Heart right ventricle (tissue), 16 donors: Measurements from ENCODE around the gene MRGPRG. TPM values are rescaled to one million over a fixed set of nuclear protein-coding genes. Genes with fewer than 3 reads are reported as not detected.

Experiments
- ATAC-seq, 8 donors: fragments of 200-7000 bp; cut with Tn5 transposase; one replicate each; pipeline ENCODE4 v1.9.1; 2020; ENCODE audit warnings: mild to moderate bottlenecking in 8 of 8, moderate library complexity in 8 of 8, moderate number of reproducible peaks in 1 of 8
- DNase-seq, 2 donors: peaks; one replicate each; pipeline ENCODE4 v3.0.0-alpha.2; 2020
- H3K27ac ChIP-seq, 10 donors: fragments of 200-600 bp; sonication (generic) in 2 of 10; one replicate each; pipeline versions ENCODE4 v1.5.0 to v1.8.0; 2020 to 2022; ENCODE audit warnings: mild to moderate bottlenecking in 3 of 10
- H3K27me3 ChIP-seq, 7 donors: fragments of 200-600 bp; one replicate each; pipeline ENCODE4 v1.8.0; 2021 to 2022; ENCODE audit warnings: mild to moderate bottlenecking in 2 of 7
- H3K36me3 ChIP-seq, 9 donors: fragments of 200-600 bp; sonication (generic) in 1 of 9; one replicate each; pipeline versions ENCODE4 v1.5.0 to v1.8.0; 2020 to 2022; ENCODE audit warnings: mild to moderate bottlenecking in 2 of 9
- H3K4me1 ChIP-seq, 9 donors: fragments of 200-600 bp; sonication (generic) in 1 of 9; one replicate each; pipeline versions ENCODE4 v1.5.0 to v1.8.0; 2020 to 2022; ENCODE audit warnings: mild to moderate bottlenecking in 4 of 9
- H3K4me3 ChIP-seq, 10 donors: fragments of 200-600 bp; sonication (generic) in 2 of 10; one replicate each; pipeline versions ENCODE4 v1.5.0 to v1.8.0; 2020 to 2022; ENCODE audit warnings: mild to moderate bottlenecking in 7 of 10, moderate library complexity in 2 of 10
- H3K9me3 ChIP-seq, 11 donors: fragments of 200-600 bp in 10 of 11; sonication (generic) in 2 of 11; one replicate each; pipeline versions ENCODE4 v1.5.0 to v1.8.0; 2013 to 2022; ENCODE audit warnings: mild to moderate bottlenecking in 2 of 11, control low read depth in 1 of 11, moderate library complexity in 1 of 11
- CTCF ChIP-seq, 9 donors: fragments of 200-600 bp; sonication (generic) in 2 of 9; IDR thresholded peaks; one replicate each; pipeline versions ENCODE4 v1.5.0 to v1.8.0; 2021 to 2022; ENCODE audit warnings: antibody characterized with exemption in 9 of 9, mild to moderate bottlenecking in 5 of 9, moderate library complexity in 1 of 9
- WGBS, 2 donors: extraction: QIAGEN DNeasy Blood & Tissue Kit; methylation state at CpG; one replicate each; pipeline ENCODE4 v1.1.7; 2013; ENCODE audit warnings: inconsistent platforms in 1 of 2; 5-methylcytosine and 5-hydroxymethylcytosine counted together
- intact Hi-C, 10 donors: fragments of 100-400 bp; cut with DNase I; formaldehyde crosslinking; loops; one replicate each; pipeline versions ENCODE4 v1.11.1 to v1.14.2; 2022
- polyA plus RNA-seq, 2 donors: library from polyadenylated mRNA; stranded (reverse); fragments of 200-250 nt; gene quantifications; one replicate each; pipeline ENCODE4 v1.2.3, GENCODE V29; 2013
- total RNA-seq, 10 donors: library from RNA; stranded (reverse); fragmentation: NEBNext Ultra II Directional in 3 of 10; extraction: Animal tissue kit (Norgen Biotek cat#: 25700) in 3 of 10; gene quantifications; one replicate each; pipeline versions ENCODE4 v1.2.1 to v1.2.4, GENCODE V29; 2021 to 2023
- donor health status: Arrhythmogenic right ventricular cardiomyopathy.
- donor health status: ischemic (EF 13 %, LVEDD 7.1; RV severe dilation, severe dysfunction).
- donor health status: healthy with polysubstance abuse.
- donor health status: DM: no; HTN: yes; CAD: no.
- donor health status: DM: no; HTN: no; CAD: no.
- donor health status: ischemic (EF 25% LVEDD 6.9; RV normal size, moderate dysfunction).
- donor health status: ischemic (EF 25% LVEDD 5.7; RV mildly dilated, moderate dysfunction).
- donor health status: healthy.
- donor health status: DM: yes; HTN: yes; CAD: no.
- donor health status: Ischemic cardiomyopathy.
- donor health status: ischemic (EF 35%, LVEDD 5.7; RV mildly dilated, moderate dysfunction).
- donor health status: nonischemic (EF 11% LVEDD 7.7; RV severe dilation, severe dysfunction).
- donor health status: DM: yes; HTN: yes; CAD: no.
- donor health status: PGD.
- donor health status: ischemic (EF 29% LVEDD 5.4; RV normal size, mild dysfunction).
- donor health status: nonischemic (EF 23%, LVEDD 6.1; RV moderate dilation, normal function).

The MRGPRG gene
- total and polyA plus RNA-seq, 12 donors: not detected

GRCh38 chr11:3222003-3222855 lies 3.6 kb upstream of the MRGPRG start:
- WGBS, 2 donors: 80 to 81% methylated on average over 37 of the region's 37 CpGs
- intact Hi-C loops: no loop called here
- no peak overlapping the region for H3K4me3 ChIP-seq
- ATAC-seq (no peak), DNase-seq (peak in 1 of 2 donors; percentile 9)
- no peak overlapping the region for H3K27ac ChIP-seq
- TF ChIP-seq CTCF (IDR thresholded peaks at IDR 0.05): no peak
- H3K27me3 ChIP-seq: peaks cover 0 to 79% (median 46%) of the 10 kb centered on the region in 7 donors
- no peaks in the 10 kb centered on the region for H3K36me3 ChIP-seq
- H3K4me1 ChIP-seq: peaks cover 0 to 6% (median 0%) of the 10 kb centered on the region in 9 donors
- H3K9me3 ChIP-seq: no peaks in the 10 kb centered on the region

DNA sequence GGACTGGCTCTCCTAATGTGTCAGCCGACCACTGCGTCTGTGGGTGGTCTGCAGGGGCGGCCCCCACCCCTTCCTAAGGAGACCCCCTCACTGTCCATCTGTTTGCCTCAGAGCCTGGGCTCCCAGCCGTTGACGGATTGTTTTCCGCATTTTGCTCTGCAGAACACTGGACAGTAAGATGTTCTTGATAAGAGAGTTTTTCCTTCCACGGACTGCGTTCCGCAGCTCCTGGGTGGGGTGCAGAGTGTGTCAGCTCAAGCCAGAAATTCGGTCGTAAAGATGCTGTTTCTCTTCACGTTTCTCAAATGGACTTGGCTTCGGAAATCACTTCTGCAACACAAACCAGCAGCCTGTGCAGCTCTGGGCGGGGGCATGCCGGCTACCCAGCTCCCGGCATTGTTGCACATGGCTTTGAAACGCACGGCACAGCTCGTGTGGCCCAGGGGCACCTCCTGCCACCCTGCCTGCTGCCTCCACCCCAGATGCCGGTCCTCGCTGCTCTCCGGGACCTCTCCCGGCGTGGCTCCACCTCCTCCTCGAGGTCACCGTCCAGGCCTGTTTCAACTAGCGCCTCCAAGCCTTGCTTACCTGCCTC lies 2.9 kb upstream of the MRGPRG start:
- WGBS, 2 donors: 54 to 56% methylated on average over 27 of the region's 27 CpGs
- no peak for TF ChIP-seq CTCF (IDR thresholded peaks at IDR 0.05)
- Histone ChIP-seq H3K9me3 (no peaks in the 10 kb centered on the region), H3K4me3 (no peak overlapping the region), H3K4me1 (peaks cover 0 to 10% (median 0%) of the 10 kb centered on the region in 9 donors), H3K27ac (no peak overlapping the region), H3K27me3 (peaks cover 0 to 83% (median 46%) of the 10 kb centered on the region in 7 donors), H3K36me3 (no peaks in the 10 kb centered on the region)
- ATAC-seq: no peak
- peak in 1 of 2 donors; percentile 7 for DNase-seq
- intact Hi-C loops: no loop called here

- H3K27ac ChIP-seq: no peak overlapping the region
- H3K4me1 ChIP-seq: peaks cover 0 to 10% (median 0%) of the 10 kb centered on the region in 9 donors
- peaks cover 0 to 91% (median 46%) of the 10 kb centered on the region in 7 donors for H3K27me3 ChIP-seq
- ATAC-seq (no peak), DNase-seq (peak; percentile 2 to 13)
- H3K4me3 ChIP-seq: no peak overlapping the region
- WGBS, 2 donors: 41 to 47% methylated on average over 21 of the region's 21 CpGs
- no peaks in the 10 kb centered on the region for H3K9me3 ChIP-seq
- intact Hi-C loops: no loop called here
- no peak for TF ChIP-seq CTCF (IDR thresholded peaks at IDR 0.05)
- no peaks in the 10 kb centered on the region for H3K36me3 ChIP-seq
Observed at GRCh38 chr11:3220521-3221407, 2.2 kb upstream of the MRGPRG start.

GRCh38 chr11:3220101-3220500 lies 1.5 kb upstream of the MRGPRG start:
- DNase-seq: no peak
- TF ChIP-seq CTCF (IDR thresholded peaks at IDR 0.05): no peak
- intact Hi-C loops: no loop called here
- 58 to 63% methylated on average over 10 to 11 of the region's 11 CpGs for WGBS, 2 donors
- Histone ChIP-seq H3K4me1 (peaks cover 0 to 10% (median 0%) of the 10 kb centered on the region in 9 donors), H3K9me3 (no peaks in the 10 kb centered on the region), H3K4me3 (no peak overlapping the region), H3K36me3 (no peaks in the 10 kb centered on the region), H3K27me3 (peaks cover 0 to 91% (median 47%) of the 10 kb centered on the region in 7 donors), H3K27ac (no peak overlapping the region)
- no peak for ATAC-seq
